T47D (cell line): Measurements from ENCODE around the gene PRR35.

Experiments used
- DNase-seq, 2 experiments: peaks; one replicate each; pipeline versions ENCODE4 v3.0.0 to v3.0.0-alpha.2; 2011 to 2012; ENCODE audit warnings: low read depth in 1 of 2, low spot score in 1 of 2
- JUND ChIP-seq: IDR thresholded peaks from 2 replicates; pipeline ENCODE4 v1.6.1; 2012; ENCODE audit warnings: low read depth
- in situ Hi-C: cut with HindIII; loops from 2 replicates; pipeline ENCODE4 v1.10.0; 2016; ENCODE audit warnings: low sequenced_read_pairs, low pct_unique_long_range_greater_than_20kb

The PRR35 gene

GRCh38 chr16:523097-523741, 37.0 kb upstream of the PRR35 start:
- no peak for DNase-seq
- in situ Hi-C loops = no loop called here
- no peak for TF ChIP-seq JUND

- in situ Hi-C loops = no loop called here
- no peak for DNase-seq
- no peak for TF ChIP-seq JUND
These were observed 35.7 kb upstream of the PRR35 start for GRCh38 chr16:524274-525040.

DNA sequence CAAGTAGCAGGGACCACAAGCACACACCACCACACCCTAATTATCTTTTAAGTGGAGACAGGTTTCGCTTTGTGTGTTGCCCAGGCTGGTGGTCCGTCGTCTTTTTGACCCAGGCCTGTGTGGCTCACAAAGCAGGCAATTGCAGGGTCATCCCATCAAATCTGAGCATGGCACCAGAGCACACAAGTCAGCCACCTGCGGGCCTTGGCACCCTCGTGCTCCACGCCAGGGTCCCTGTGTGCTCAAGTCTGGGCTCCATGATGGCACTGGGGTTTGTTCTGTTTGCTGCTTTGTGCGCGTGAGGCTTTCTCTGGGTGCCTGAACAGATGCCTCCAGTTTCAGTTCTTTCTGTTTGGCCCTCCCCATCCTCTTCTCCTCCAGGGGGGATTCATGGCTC, 35.1 kb upstream of the PRR35 start:
- in situ Hi-C loops = no loop called here
- no peak for DNase-seq
- no peak for TF ChIP-seq JUND

DNA sequence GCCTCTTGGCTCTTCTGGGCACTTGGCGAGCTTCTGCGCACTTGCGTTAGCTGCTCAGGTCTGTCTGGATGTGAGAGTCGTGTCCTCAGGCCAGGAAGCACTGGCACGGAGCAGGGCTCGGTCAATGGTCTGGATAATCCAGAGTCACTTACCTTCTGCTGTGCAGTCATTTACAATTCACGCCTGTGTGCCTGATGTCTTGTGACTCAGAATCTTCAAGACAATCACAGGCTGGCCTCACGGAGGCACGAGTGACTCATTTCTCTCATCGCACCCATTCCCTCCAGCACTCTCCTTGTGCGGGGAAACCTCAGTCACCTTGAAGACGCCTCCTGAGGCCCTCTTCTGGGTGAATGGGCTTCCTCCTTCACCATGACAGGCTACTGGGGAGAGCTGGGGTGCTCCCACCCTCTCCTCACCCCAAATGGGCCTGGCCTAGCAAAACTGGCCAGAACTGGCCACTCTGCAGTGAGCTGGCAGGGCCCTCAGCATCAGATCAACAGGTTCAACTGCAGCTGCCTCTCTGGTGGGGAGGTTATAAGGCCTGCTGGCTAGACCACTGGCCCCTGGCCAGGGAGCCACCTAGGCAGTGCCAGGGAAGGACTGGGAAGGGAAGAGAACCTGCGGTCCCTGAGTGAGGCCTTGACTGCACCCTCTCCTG, 34.5 kb upstream of the PRR35 start:
- TF ChIP-seq JUND = no peak
- no peak for DNase-seq
- in situ Hi-C loops = no loop called here

DNA sequence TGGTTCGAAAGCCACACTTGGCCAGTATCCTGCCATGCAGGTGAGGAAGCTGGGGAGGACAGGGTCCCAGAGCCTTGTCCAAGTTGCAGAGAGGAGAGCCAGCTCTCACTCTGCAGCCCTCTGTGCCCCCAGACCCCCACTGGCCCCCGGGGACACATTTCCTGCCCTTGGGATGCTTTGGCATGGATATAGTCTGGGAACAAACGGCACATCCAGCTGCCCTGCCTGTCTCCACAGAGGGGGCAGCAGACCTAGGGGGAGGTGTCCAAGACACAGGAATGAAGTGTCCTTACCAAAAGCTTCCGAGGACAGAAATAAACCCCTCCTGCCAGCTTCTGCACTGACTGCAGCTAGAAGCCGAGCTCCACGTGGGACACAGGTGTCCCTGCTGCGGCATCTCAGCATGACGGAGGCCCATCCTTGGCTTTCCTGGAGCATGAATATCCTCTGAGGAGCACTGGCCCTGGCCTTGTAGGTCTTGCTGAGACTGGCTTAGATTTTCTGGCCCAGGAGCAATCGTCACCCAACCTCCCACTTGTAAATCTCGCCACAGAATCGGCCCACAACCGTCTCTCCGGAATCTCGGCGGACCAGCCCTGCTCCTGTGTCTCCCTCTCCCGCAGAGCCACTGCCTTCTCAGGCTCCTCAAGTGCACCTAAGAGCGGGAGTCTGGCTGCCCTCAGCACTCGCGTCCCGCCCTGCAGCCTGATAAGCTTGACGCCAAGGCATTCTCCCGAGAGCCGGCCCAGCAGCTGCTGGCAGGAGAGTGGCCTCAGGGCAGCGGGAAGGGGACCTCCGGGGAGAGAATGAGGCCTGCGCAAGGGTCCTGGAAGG, 33.8 kb upstream of the PRR35 start:
- DNase-seq = peak in 1 of 2 experiments; percentile 52
- in situ Hi-C loops = no loop called here
- no peak for TF ChIP-seq JUND

DNA sequence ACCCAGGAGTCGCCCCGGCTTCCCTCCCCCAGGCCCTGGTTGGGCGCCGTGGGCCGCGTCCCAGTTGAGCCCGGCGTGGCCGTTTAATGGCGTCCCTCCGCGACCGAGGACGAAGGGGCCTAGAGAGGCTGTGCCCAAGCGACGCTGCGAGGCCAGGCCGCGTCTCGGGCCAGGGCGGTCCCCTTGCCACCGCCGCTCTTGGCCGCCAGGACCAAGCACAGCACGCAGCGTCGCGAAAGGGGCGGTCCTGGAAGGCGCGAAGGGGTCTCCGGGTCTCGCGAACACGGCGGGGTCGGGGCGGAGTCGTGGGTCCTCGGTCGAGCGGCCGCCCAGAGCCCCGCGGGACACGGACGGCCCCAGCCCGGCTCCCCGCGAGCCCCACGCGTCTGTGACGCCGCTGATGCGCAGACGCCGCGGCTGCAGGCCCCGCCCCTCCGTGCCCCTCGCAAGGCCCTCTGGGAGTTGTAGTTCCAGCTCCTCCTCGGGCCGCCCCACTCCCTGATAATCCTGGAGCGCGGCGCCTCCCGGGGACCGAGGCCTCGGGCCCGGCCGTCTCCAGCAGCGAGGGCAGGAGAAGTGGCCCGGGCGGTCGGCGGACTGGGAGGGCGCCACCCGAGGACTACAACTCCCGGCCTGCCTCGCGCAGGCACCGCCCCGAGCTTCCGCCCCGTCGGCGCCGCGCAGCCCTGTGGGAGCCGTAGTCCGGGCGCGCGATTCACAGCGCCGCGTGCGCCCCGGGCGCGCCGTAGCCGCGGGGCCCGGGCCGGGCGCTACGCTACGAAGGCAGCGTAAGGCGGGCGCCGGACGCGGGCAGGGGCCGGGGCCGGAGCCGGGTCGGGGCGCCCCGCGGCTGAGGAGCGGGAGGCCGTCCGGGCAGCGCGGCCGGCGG, 32.9 kb upstream of the PRR35 start, which contains the start of gene CAPN15:
CAPN15 (plus strand) TSS at position 698 of the 889 bp plus-strand sequence. CDS start 19,127 bp downstream, outside the sequence.
- in situ Hi-C loops = no loop called here
- peak; percentile 78 to 92 for DNase-seq
- TF ChIP-seq JUND = no peak

- no peak for DNase-seq
- in situ Hi-C loops = no loop called here
- no peak for TF ChIP-seq JUND
These were observed 31.8 kb upstream of the PRR35 start for GRCh38 chr16:528111-529011.

DNA sequence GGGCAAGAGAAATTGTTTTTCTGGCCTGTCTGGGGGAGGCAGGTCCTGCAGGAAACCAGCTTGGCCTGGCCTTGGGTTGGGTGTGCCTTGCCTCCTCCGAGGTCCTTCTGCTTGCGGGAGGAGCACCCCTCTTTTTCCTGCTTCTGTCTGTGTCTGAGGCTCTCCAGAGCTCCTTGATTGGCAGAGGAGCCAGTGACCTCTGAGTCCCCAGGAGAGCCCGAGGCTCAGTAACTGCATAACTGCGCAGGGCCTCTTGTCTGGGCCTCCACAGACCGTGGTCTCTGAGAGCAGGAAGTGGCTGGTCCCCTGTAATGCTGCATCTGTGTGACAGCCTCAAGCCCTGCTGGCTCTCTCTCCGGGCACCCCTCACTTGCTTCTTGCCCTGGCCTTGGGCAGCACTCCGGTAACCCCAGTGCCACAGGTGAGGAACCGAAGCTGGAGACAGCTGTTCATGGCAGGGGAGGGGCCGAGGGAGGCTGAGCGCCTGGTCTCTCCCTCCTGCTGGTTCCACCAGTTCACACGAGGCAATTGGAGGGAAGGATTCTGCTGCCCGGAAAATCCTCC, 31.1 kb upstream of the PRR35 start:
- in situ Hi-C loops = no loop called here
- DNase-seq = no peak
- TF ChIP-seq JUND = no peak

DNA sequence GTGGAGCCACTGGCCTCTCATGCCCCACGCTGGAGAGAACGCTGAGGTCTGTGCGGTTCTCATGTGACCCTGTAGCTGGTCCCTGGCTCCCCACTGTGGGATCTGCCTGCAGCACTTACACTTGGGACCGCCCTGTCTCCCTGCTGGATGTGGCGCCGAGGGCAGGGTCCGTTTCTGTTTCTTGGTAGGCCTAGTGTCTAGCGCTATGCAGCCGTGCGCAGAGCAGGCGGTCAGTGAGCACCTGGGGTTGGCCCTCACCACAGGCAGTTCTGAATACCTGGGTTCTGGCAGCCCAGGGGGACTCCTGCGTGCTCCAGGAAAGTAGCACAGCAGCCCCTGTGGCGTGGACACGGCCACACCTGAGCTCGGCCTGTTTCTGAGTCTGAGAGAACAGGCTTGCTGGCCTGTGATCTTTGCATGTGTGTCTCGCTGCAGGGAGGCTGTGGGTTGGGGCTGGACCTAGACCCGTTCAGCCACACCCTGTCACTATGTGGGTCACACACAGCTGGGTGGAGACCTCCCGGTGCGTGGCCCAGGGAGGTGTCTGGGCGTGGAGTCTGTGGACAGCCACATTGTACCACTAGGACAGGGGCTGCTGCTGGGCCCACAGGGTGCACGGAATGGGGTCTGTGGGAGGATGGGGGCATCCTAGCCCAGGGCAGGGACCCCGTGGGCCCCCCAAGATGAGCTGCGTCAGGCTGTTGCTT, 29.9 kb upstream of the PRR35 start:
- in situ Hi-C loops = no loop called here
- no peak for DNase-seq
- no peak for TF ChIP-seq JUND
